Upper lobe of left lung (tissue), 6 donors: ENCODE data around the gene LZTS3. TPM values are rescaled to one million over a fixed set of nuclear protein-coding genes. Genes with fewer than 3 reads are reported as not detected.
"Not testable (repeated sequence)": the region's sequence is repeated elsewhere in the genome, so short reads cannot be mapped to it uniquely, and the experiment has no call there.

Source experiments
- ATAC-seq, 2 donors: fragments of 200-7000 bp; cut with Tn5 transposase; one replicate each; pipeline ENCODE4 v1.9.1; 2022; ENCODE audit warnings: mild to moderate bottlenecking in 2 of 2, moderate library complexity in 2 of 2; ENCODE audit not compliant: low FRiP score in 2 of 2
- DNase-seq, 2 donors: peaks; one replicate each; pipeline ENCODE4 v3.0.0-alpha.2; 2019 to 2020
- H3K27ac ChIP-seq, 4 donors: fragments of 200-600 bp; sonication (generic); one replicate each; pipeline ENCODE4 v1.5.1; 2016 to 2019
- H3K27me3 ChIP-seq, 4 donors: fragments of 200-600 bp; sonication (generic); one replicate each; pipeline ENCODE4 v1.5.1; 2017 to 2019
- H3K36me3 ChIP-seq, 4 donors: fragments of 200-600 bp; sonication (generic); one replicate each; pipeline ENCODE4 v1.5.1; 2016 to 2019
- H3K4me1 ChIP-seq, 4 donors: fragments of 200-600 bp; sonication (generic); one replicate each; pipeline ENCODE4 v1.5.1; 2018 to 2019
- H3K4me3 ChIP-seq, 4 donors: fragments of 200-600 bp; sonication (generic); one replicate each; pipeline ENCODE4 v1.5.1; 2017 to 2019; ENCODE audit warnings: mild to moderate bottlenecking in 2 of 4, moderate library complexity in 1 of 4
- H3K9me3 ChIP-seq, 4 donors: fragments of 200-600 bp; sonication (generic); one replicate each; pipeline ENCODE4 v1.5.1; 2018 to 2019
- CTCF ChIP-seq, 6 experiments: fragments of 450-650 bp in 4 of 6; fragments of 200-600 bp in 2 of 6; sonication (generic) in 2 of 6; IDR thresholded peaks; one replicate each; pipeline ENCODE4 v1.5.1; 2016 to 2019; ENCODE audit warnings: antibody characterized with exemption in 6 of 6
- EP300 ChIP-seq, 4 donors: sonication (generic); formaldehyde crosslinking; IDR thresholded peaks; one replicate each; pipeline ENCODE4 v1.5.1; 2017; ENCODE audit warnings: antibody characterized with exemption in 4 of 4, control low read depth in 2 of 4
- POLR2A ChIP-seq, 4 donors: fragments of 450-650 bp; IDR thresholded peaks; one replicate each; pipeline ENCODE4 v1.5.1; 2016 to 2017; ENCODE audit warnings: antibody characterized with exemption in 4 of 4, mild to moderate bottlenecking in 2 of 4
- POLR2AphosphoS5 ChIP-seq, 2 donors: sonication (generic); formaldehyde crosslinking; IDR thresholded peaks; one replicate each; pipeline ENCODE4 v1.5.1; 2017; ENCODE audit warnings: antibody characterized with exemption in 2 of 2
- WGBS, 2 donors: methylation state at CpG; one replicate each; pipeline ENCODE4 v1.1.5; 2017 to 2018; 5-methylcytosine and 5-hydroxymethylcytosine counted together
- total RNA-seq, 6 donors: library from RNA; depleted of rRNA in 4 of 6; stranded (reverse); fragments of >200 nt in 4 of 6; gene quantifications; one replicate each; pipeline versions ENCODE4 v1.1.0 to v1.2.1, GENCODE V29; 2016 to 2021
- donor health status: DM: no; HTN: no; CAD: no; lungs with moderate emphysema.
- donor health status: DM: no; HTN: yes; CAD: no; lungs with severe emphysema.

Gene LZTS3
- total RNA-seq, 6 donors from 2014 or later = 19.1 to 52.2 (median 31.1) TPM

- 96 to 97% methylated on average over 18 of the region's 18 CpGs for WGBS, 2 donors
- no peak overlapping the region for H3K4me3 ChIP-seq
- DNase-seq (no peak), ATAC-seq (no peak)
- no peak for TF ChIP-seq EP300 (IDR thresholded peaks at IDR 0.05)
- no peak for TF ChIP-seq POLR2AphosphoS5 (IDR thresholded peaks at IDR 0.05)
- TF ChIP-seq CTCF (IDR thresholded peaks at IDR 0.05) = no peak
- no peak for TF ChIP-seq POLR2A (IDR thresholded peaks at IDR 0.05)
- H3K27ac ChIP-seq = no peak overlapping the region
- no peaks in the 10 kb centered on the region for H3K9me3 ChIP-seq
- no peaks in the 10 kb centered on the region for H3K27me3 ChIP-seq
- no peaks in the 10 kb centered on the region for H3K4me1 ChIP-seq
- peaks cover 37 to 91% (median 72%) of the 10 kb centered on the region in 4 donors for H3K36me3 ChIP-seq
Measured at GRCh38 chr20:3192226-3193015, 19.1 kb upstream of the LZTS3 start.

- no peak for ATAC-seq
- DNase-seq = no peak
- Histone ChIP-seq H3K4me1 (no peaks in the 10 kb centered on the region), H3K27ac (no peak overlapping the region), H3K9me3 (no peaks in the 10 kb centered on the region), H3K27me3 (no peaks in the 10 kb centered on the region), H3K4me3 (no peak overlapping the region), H3K36me3 (peaks cover 37 to 74% (median 65%) of the 10 kb centered on the region in 4 donors)
- 84 to 94% methylated on average over 9 to 12 of the region's 14 CpGs for WGBS, 2 donors
- TF ChIP-seq EP300 (IDR thresholded peaks at IDR 0.05) (no peak), POLR2A (IDR thresholded peaks at IDR 0.05) (no peak)
Measured at GRCh38 chr20:3190681-3191111, 17.3 kb upstream of the LZTS3 start.

- TF ChIP-seq POLR2A (IDR thresholded peaks at IDR 0.05) = no peak
- no peak for TF ChIP-seq CTCF (IDR thresholded peaks at IDR 0.05)
- Histone ChIP-seq H3K27ac (no peak overlapping the region), H3K27me3 (no peaks in the 10 kb centered on the region), H3K4me3 (no peak overlapping the region), H3K36me3 (peaks cover 31 to 64% (median 55%) of the 10 kb centered on the region in 4 donors), H3K4me1 (no peaks in the 10 kb centered on the region), H3K9me3 (no peaks in the 10 kb centered on the region)
- WGBS, 2 donors = 84 to 88% methylated on average over 4 of the region's 4 CpGs
- no peak for DNase-seq
- ATAC-seq = no peak
Measured at GRCh38 chr20:3189561-3190131, 16.3 kb upstream of the LZTS3 start.

- WGBS, 2 donors = 83 to 92% methylated on average over 3 of the region's 3 CpGs
- H3K36me3 ChIP-seq = peaks cover 24 to 56% (median 48%) of the 10 kb centered on the region in 4 donors
- no peaks in the 10 kb centered on the region for H3K27me3 ChIP-seq
- no peaks in the 10 kb centered on the region for H3K9me3 ChIP-seq
- TF ChIP-seq POLR2A (IDR thresholded peaks at IDR 0.05) = no peak
- no peak for TF ChIP-seq EP300 (IDR thresholded peaks at IDR 0.05)
- TF ChIP-seq CTCF (IDR thresholded peaks at IDR 0.05) = no peak
- no peak for TF ChIP-seq POLR2AphosphoS5 (IDR thresholded peaks at IDR 0.05)
- DNase-seq = no peak
- no peak overlapping the region for H3K4me3 ChIP-seq
- no peak for ATAC-seq
- H3K4me1 ChIP-seq = no peaks in the 10 kb centered on the region
- no peak overlapping the region for H3K27ac ChIP-seq
Measured at GRCh38 chr20:3188823-3189413, 15.6 kb upstream of the LZTS3 start.

- not testable (repeated sequence) for H3K4me3 ChIP-seq, H3K4me1 ChIP-seq, H3K27ac ChIP-seq, H3K9me3 ChIP-seq, H3K27me3 ChIP-seq, ATAC-seq, DNase-seq
- peaks cover 16 to 46% (median 38%) of the 10 kb centered on the region in 4 donors for H3K36me3 ChIP-seq
- 96% methylated on average over 9 of the region's 9 CpGs for WGBS, 2 donors
Measured at GRCh38 chr20:3187861-3188260, 14.5 kb upstream of the LZTS3 start.
